Daoy (cell line): Measurements from ENCODE around the gene MYO7B. TPM values are rescaled to one million over a fixed set of nuclear protein-coding genes. Genes with fewer than 3 reads are reported as not detected.

ENCODE experiments used
- DNase-seq: peaks from one replicate; pipeline ENCODE4 v3.0.0-alpha.2; 2015; ENCODE audit warnings: low read depth
- total RNA-seq: library from RNA; depleted of rRNA; stranded (reverse); fragments of >200 nt; shearing (Covaris generic); gene quantifications from 2 replicates; pipeline ENCODE4 v1.2.3, GENCODE V29; 2014

MYO7B gene
- total RNA-seq, 1 experiment from 2014 or later = 0.91 TPM

DNA sequence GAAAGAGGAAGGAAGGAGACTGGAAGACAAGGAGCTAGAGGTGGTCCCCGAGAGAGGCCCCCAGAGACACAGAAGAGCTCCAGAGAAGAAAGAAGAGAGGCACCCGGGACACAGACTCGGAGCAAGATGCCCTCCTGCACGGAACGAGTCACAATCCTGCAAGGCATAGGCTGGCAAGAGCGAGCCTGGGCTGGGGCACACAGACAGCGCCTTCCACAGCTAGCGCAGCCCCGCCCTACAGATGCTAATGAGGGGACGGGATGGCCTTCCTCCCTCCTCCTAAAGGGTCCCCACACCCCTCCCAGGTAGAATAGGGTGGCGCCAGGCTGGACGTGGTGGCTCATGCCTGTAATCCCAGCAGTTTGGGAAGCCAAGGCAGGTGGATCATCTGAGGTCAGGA, 90.7 kb downstream of the MYO7B start:
- DNase-seq = no peak

DNA sequence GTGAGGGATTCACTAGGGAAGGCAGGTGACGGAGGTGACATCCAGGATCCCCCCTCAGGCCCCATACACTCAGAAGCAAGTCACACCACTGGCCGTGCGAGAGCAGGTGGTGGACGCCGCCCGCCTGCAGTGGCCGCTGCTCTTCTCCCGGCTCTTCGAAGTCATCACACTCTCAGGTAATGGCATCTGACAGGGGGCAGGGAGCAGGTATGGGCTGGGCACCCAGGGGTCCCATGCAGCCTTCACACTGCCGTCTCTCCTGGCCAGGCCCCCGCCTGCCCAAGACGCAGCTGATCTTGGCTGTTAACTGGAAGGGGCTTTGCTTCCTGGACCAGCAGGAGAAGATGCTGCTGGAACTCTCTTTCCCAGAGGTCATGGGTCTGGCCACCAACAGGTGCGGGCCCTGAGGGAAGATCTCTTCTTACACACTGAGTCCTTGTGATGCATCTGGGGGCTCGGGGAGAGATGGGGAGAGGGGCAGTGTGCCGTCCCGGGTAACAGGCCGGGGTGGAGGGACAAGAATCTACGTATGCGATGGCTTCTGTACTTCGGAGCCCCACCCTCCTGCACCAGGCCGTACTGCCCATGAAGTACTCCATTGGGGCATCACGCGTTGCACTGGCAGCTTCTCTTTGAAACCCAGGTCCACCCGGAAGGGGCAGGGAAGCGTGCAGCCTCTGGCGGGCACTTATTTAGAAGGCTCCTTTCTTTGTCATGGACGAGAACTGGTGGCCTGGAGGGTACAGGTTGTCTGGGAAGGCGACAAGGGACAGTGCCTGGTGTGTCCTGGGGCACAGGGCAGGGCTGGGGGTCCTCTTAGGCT, 91.6 kb downstream of the MYO7B start:
- no peak for DNase-seq

GRCh38 chr2:127627740-127628571, 92.5 kb downstream of the MYO7B start:
- DNase-seq = no peak

- DNase-seq = no peak
Measured at GRCh38 chr2:127628767-127629614, 93.5 kb downstream of the MYO7B start.

- DNase-seq = no peak
Measured at GRCh38 chr2:127629637-127630036, 94.2 kb downstream of the MYO7B start.

- DNase-seq = no peak
Measured at GRCh38 chr2:127630096-127630863, 94.8 kb downstream of the MYO7B start.

GRCh38 chr2:127630864-127631540, 95.5 kb downstream of the MYO7B start:
- no peak for DNase-seq

GRCh38 chr2:127631541-127631996, 96.1 kb downstream of the MYO7B start:
- DNase-seq = no peak

GRCh38 chr2:127631997-127632581, 96.6 kb downstream of the MYO7B start:
- no peak for DNase-seq

- no peak for DNase-seq
Measured at GRCh38 chr2:127632592-127633489, 97.4 kb downstream of the MYO7B start.

- no peak for DNase-seq
Measured at GRCh38 chr2:127633556-127634065, 98.1 kb downstream of the MYO7B start.

- no peak for DNase-seq
Measured at GRCh38 chr2:127634066-127634617, 98.7 kb downstream of the MYO7B start.

- no peak for DNase-seq
Measured at GRCh38 chr2:127634626-127635379, 99.3 kb downstream of the MYO7B start.

- DNase-seq = no peak
Measured at GRCh38 chr2:127635380-127636237, 100.1 kb downstream of the MYO7B start.

- no peak for DNase-seq
Measured at GRCh38 chr2:127636248-127637235, 101.1 kb downstream of the MYO7B start.

- DNase-seq = no peak
Measured at GRCh38 chr2:127637236-127637630, 101.8 kb downstream of the MYO7B start.
